Gastrocnemius medialis (tissue), 4 donors: ENCODE results near the gene ZNF248.

ENCODE experiments used
- CTCF ChIP-seq, 5 experiments: fragments of 450-650 bp in 3 of 5; fragments of 200-600 bp in 2 of 5; sonication (generic) in 2 of 5; IDR thresholded peaks in 4 of 5; conservative IDR thresholded peaks in 1 of 5; 1 replicate in 4 of 5; 2 replicates in 1 of 5; pipeline ENCODE4 v1.5.1; 2016 to 2019; ENCODE audit warnings: antibody characterized with exemption in 5 of 5, mild to moderate bottlenecking in 3 of 5, moderate library complexity in 3 of 5
- POLR2A ChIP-seq, 2 donors: fragments of 450-650 bp; IDR thresholded peaks; one replicate each; pipeline ENCODE4 v1.6.1; 2017; ENCODE audit warnings: antibody characterized with exemption in 2 of 2, mild to moderate bottlenecking in 2 of 2, moderate library complexity in 2 of 2

GRCh38 chr10:37855636-37856035 lies 1.8 kb downstream of the ZNF248 start:
- no peak for TF ChIP-seq CTCF (IDR thresholded peaks at IDR 0.05 in 4 of 5, conservative IDR thresholded peaks at IDR 0.05 in 1 of 5)
- TF ChIP-seq POLR2A (IDR thresholded peaks at IDR 0.05): no peak
